NCI-H1092 (cell line): ENCODE results near the gene MOK.
"Not testable (repeated sequence)": the region's sequence is repeated elsewhere in the genome, so short reads cannot be mapped to it uniquely, and the experiment has no call there.

Experiments
- DNase-seq: peaks from one replicate; lab custom pipeline; 2025; lab: John Stamatoyannopoulos, UW

Gene MOK

GRCh38 chr14:102246071-102246470 is 58.9 kb downstream of the MOK start:
- no peak for DNase-seq

- not testable (repeated sequence) for DNase-seq
These were observed 61.2 kb downstream of the MOK start for GRCh38 chr14:102243795-102244194.

GRCh38 chr14:102241147-102241546 is 63.8 kb downstream of the MOK start:
- no peak for DNase-seq

- DNase-seq, result not testable (repeated sequence)
These were observed 64.5 kb downstream of the MOK start for GRCh38 chr14:102240481-102240880.

GRCh38 chr14:102239231-102239630 is 65.7 kb downstream of the MOK start:
- no peak for DNase-seq

GRCh38 chr14:102238766-102239165 is 66.2 kb downstream of the MOK start:
- no peak for DNase-seq

- no peak for DNase-seq
These were observed 66.8 kb downstream of the MOK start for GRCh38 chr14:102238131-102238530.

- no peak for DNase-seq
These were observed 68.9 kb downstream of the MOK start for GRCh38 chr14:102236026-102236425.

GRCh38 chr14:102235275-102235897 is 69.6 kb downstream of the MOK start:
- DNase-seq, result peak; percentile 58

GRCh38 chr14:102234331-102235264 is 70.4 kb downstream of the MOK start:
- no peak for DNase-seq

GRCh38 chr14:102233081-102233480 is 71.9 kb downstream of the MOK start:
- DNase-seq, result no peak

- DNase-seq, result no peak
These were observed 72.7 kb downstream of the MOK start for GRCh38 chr14:102232348-102232625.

GRCh38 chr14:102231476-102232347 is 73.3 kb downstream of the MOK start:
- no peak for DNase-seq

GRCh38 chr14:102230481-102231210 is 74.3 kb downstream of the MOK start:
- DNase-seq, result no peak

- no peak for DNase-seq
These were observed 75.2 kb downstream of the MOK start for GRCh38 chr14:102229739-102230092.

- DNase-seq, result no peak
These were observed 75.8 kb downstream of the MOK start for GRCh38 chr14:102229071-102229738.

- no peak for DNase-seq
These were observed 77.6 kb downstream of the MOK start for GRCh38 chr14:102227184-102227964.

GRCh38 chr14:102226356-102227125 is 78.4 kb downstream of the MOK start:
- no peak for DNase-seq

GRCh38 chr14:102225936-102226335 is 79.0 kb downstream of the MOK start:
- no peak for DNase-seq

GRCh38 chr14:102225386-102225785 is 79.6 kb downstream of the MOK start:
- no peak for DNase-seq
